ENCODE measurements around the gene BAG3. TPM values are rescaled to one million over a fixed set of nuclear protein-coding genes. Genes with fewer than 3 reads are reported as not detected.

BAG3 gene
- total and polyA plus RNA-seq, 2 donors from 2014 or later, result 42.0 to 54.9 TPM

DNA sequence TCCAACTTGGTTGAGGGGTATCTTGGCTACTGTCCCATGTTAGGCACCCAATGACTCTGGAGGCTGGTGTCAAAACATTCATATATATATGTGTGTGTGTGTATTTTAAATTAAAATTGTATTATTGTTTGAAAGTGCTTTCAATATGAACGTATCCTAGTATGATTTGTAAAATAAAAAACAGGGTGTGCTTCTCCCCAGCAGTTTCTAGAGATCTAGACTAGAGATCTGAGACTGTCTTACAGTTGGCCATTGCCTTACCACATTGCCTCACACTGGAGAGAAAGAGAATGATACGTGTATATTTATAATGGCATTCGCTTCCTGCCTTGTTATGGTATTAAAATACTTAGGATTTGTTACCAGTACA, 1.2 kb downstream of the BAG3 start:
- H3K27ac ChIP-seq (ENCODE audit: low read depth in 2 of 2, low read length in 2 of 2), result peak overlapping the region; percentile 99 to 100
- intact Hi-C loops (cut with DNase I), result no loop called here
- TF ChIP-seq, protein P1, sequence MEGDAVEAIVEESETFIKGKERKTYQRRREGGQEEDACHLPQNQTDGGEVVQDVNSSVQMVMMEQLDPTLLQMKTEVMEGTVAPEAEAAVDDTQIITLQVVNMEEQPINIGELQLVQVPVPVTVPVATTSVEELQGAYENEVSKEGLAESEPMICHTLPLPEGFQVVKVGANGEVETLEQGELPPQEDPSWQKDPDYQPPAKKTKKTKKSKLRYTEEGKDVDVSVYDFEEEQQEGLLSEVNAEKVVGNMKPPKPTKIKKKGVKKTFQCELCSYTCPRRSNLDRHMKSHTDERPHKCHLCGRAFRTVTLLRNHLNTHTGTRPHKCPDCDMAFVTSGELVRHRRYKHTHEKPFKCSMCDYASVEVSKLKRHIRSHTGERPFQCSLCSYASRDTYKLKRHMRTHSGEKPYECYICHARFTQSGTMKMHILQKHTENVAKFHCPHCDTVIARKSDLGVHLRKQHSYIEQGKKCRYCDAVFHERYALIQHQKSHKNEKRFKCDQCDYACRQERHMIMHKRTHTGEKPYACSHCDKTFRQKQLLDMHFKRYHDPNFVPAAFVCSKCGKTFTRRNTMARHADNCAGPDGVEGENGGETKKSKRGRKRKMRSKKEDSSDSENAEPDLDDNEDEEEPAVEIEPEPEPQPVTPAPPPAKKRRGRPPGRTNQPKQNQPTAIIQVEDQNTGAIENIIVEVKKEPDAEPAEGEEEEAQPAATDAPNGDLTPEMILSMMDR (IDR thresholded peaks at IDR 0.05; ENCODE audit: borderline replicate concordance, extremely low read depth, insufficient read depth), result peak; percentile 38
- H3K4me1 ChIP-seq (ENCODE audit: control insufficient read depth in 2 of 3, insufficient read depth in 2 of 3, low read depth in 1 of 3, low read length in 3 of 3), result peaks cover 5 to 31% (median 26%) of the 10 kb centered on the region in 3 donors
- no peak for FAIRE-seq
- peaks cover 0 to 12% (median 0%) of the 10 kb centered on the region in 3 donors for H3K36me3 ChIP-seq (ENCODE audit: control insufficient read depth in 2 of 3, insufficient read depth in 3 of 3, low read length in 3 of 3)
- no peaks in the 10 kb centered on the region for H3K27me3 ChIP-seq (ENCODE audit: control insufficient read depth, insufficient read depth, low read length)
- peak overlapping the region; percentile 73 to 96 (median 90) for H3K9ac ChIP-seq (ENCODE audit: low read length in 3 of 3)
- peak overlapping the region; percentile 79 to 92 (median 91) for H3K4me3 ChIP-seq (ENCODE audit: low read length in 3 of 3)
- H3K9me3 ChIP-seq (ENCODE audit: control insufficient read depth in 2 of 3, insufficient read depth in 1 of 3, low read length in 3 of 3), result no peaks in the 10 kb centered on the region
- peak in 2 of 5 donors; percentile 83 to 85 for DNase-seq

DNA sequence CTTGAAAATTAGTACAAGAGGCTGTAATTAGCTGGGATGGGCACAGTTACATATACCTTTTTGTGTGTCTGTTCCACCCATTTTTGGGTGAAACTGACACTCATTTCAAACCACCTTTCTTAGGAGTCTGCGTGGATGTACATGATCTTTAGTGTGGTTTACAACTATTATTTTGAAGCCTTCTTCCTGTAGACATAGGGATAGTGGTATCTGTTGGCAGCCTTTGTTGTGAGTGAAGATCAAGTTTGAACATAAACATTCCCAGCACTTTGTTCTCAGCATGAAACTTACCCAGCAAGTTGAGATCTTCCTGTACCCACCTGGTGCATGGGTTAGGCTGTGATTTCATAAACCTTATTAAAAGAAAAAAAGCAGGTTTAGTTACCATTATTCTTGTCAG, 2.0 kb downstream of the BAG3 start:
- peak overlapping the region; percentile 81 to 100 for H3K27ac ChIP-seq (ENCODE audit: low read depth in 2 of 2, low read length in 2 of 2)
- H3K9ac ChIP-seq (ENCODE audit: low read length in 3 of 3), result peak overlapping the region; percentile 43 to 96 (median 90)
- no peaks in the 10 kb centered on the region for H3K9me3 ChIP-seq (ENCODE audit: control insufficient read depth in 2 of 3, insufficient read depth in 1 of 3, low read length in 3 of 3)
- TF ChIP-seq, protein P1 (IDR thresholded peaks at IDR 0.05; ENCODE audit: borderline replicate concordance, extremely low read depth, insufficient read depth), result no peak
- peak overlapping the region; percentile 79 to 92 (median 91) for H3K4me3 ChIP-seq (ENCODE audit: low read length in 3 of 3)
- peak in 2 of 5 donors; percentile 38 to 50 for DNase-seq
- no peak for FAIRE-seq
- peaks cover 0 to 12% (median 0%) of the 10 kb centered on the region in 3 donors for H3K36me3 ChIP-seq (ENCODE audit: control insufficient read depth in 2 of 3, insufficient read depth in 3 of 3, low read length in 3 of 3)
- H3K27me3 ChIP-seq (ENCODE audit: control insufficient read depth, insufficient read depth, low read length), result no peaks in the 10 kb centered on the region
- intact Hi-C loops (cut with DNase I), result no loop called here
- peaks cover 5 to 37% (median 28%) of the 10 kb centered on the region in 3 donors for H3K4me1 ChIP-seq (ENCODE audit: control insufficient read depth in 2 of 3, insufficient read depth in 2 of 3, low read depth in 1 of 3, low read length in 3 of 3)

DNA sequence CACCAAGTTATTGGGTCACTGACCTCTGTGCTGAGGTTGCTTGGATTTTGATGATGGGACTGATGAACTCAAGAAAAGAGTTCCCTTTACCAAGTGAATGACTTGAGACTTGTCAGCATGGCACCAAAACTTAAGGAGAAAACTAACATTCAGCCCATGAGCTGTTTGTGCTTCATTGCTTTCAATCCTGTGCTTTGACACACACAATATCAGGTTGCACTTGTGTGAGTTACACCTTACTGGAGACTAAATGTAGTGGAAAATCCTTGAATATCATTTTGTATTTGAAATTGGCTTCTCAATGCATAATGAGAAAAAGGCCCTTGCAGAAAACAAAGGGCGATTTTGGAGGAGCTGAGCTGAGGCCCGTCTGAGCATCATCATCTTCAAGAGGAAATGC, 2.7 kb downstream of the BAG3 start:
- DNase-seq, result peak in 2 of 5 donors; percentile 53 to 72

More for the DNA sequence above, 2.7 kb downstream of the BAG3 start:
- Histone ChIP-seq H3K36me3 (ENCODE audit: control insufficient read depth in 2 of 3, insufficient read depth in 3 of 3, low read length in 3 of 3) (peaks cover 0 to 12% (median under 1%) of the 10 kb centered on the region in 3 donors), H3K4me3 (ENCODE audit: low read length in 3 of 3) (peak overlapping the region in 2 of 3 donors; percentile 91 to 92), H3K9me3 (ENCODE audit: control insufficient read depth in 2 of 3, insufficient read depth in 1 of 3, low read length in 3 of 3) (no peaks in the 10 kb centered on the region), H3K9ac (ENCODE audit: low read length in 3 of 3) (peak overlapping the region in 1 of 3 donors; percentile 90), H3K27ac (ENCODE audit: low read depth in 2 of 2, low read length in 2 of 2) (peak overlapping the region; percentile 81 to 100), H3K27me3 (ENCODE audit: control insufficient read depth, insufficient read depth, low read length) (no peaks in the 10 kb centered on the region), H3K4me1 (ENCODE audit: control insufficient read depth in 2 of 3, insufficient read depth in 2 of 3, low read depth in 1 of 3, low read length in 3 of 3) (peaks cover 7 to 43% (median 35%) of the 10 kb centered on the region in 3 donors)
- intact Hi-C loops (cut with DNase I), result no loop called here
- FAIRE-seq, result no peak
- TF ChIP-seq, protein P1 (IDR thresholded peaks at IDR 0.05; ENCODE audit: borderline replicate concordance, extremely low read depth, insufficient read depth), result no peak

All from kidney (tissue), 14 donors.